ENCODE data around the gene LCTL. TPM values are rescaled to one million over a fixed set of nuclear protein-coding genes. Genes with fewer than 3 reads are reported as not detected.
"Not testable (repeated sequence)": the region's sequence is repeated elsewhere in the genome, so short reads cannot be mapped to it uniquely, and the experiment has no call there.

LCTL gene

GRCh38 chr15:66505430-66505811 is 60.4 kb downstream of the LCTL start:
- Histone ChIP-seq H3K36me3 (ENCODE audit: insufficient read depth, low read length) (peaks cover 39% of the 10 kb centered on the region), H3K4me2 (ENCODE audit: low read length) (peak overlapping the region; percentile 82), H3K9me3 (replicated peaks; ENCODE audit: low read length) (no peaks in the 10 kb centered on the region), H3K9ac (ENCODE audit: low read depth, low read length) (peak overlapping the region; percentile 98), H3K4me3 (ENCODE audit: low read length) (peak overlapping the region; percentile 96), H3K4me1 (ENCODE audit: control insufficient read depth, insufficient read depth, low read length) (peaks cover 13% of the 10 kb centered on the region), H3K27me3 (ENCODE audit: control insufficient read depth, insufficient read depth, low read length) (no peaks in the 10 kb centered on the region)

DNA sequence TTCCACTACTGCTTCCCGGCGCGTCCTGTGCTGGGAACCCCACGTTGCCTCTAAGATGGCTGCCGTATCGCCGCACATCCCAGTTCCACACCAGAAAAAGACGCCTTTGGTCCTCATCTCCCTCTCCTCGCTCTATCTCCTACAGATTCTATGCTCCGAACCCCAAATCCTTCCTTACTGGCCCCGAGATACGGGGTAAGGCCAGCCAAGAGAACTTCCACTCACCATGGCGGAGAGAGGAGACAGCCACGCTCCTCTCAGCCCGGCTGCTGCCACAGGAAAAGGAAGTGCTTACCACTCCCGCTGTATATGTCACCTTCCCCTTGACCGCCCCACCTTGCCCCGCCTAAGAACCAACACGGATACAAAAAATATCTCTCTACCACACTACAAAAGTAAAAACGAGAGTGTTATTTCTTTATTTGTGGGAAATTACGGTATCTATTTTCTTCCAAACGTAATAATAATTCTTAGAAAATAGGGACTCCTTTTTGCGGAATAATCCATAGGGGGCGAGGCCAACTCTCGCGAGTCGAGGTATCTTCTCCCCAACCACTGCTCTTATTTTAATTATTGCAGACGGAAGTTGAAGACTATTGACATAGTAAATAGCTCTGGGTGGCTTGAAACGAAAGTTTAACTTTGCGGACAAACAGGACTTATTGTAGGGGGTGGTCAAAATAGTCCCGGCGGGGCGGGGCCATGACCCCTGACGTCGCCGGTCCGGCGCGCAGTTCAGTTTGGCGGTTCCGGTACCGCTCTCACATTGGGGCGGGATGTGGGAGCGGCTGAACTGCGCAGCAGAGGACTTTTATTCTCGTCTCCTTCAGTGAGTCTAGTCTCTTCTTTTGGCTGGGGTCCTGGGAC is 61.0 kb downstream of the LCTL start, which contains the start of the genes RPL4 and ZWILCH:
Gene RPL4 (minus strand): TSS at position 293 of the 867 bp plus-strand sequence. CDS start 65 bp downstream, at position 228.
Gene ZWILCH (plus strand): TSS at position 764 of the 867 bp plus-strand sequence. CDS start 13 bp downstream, at position 777.
- no peaks in the 10 kb centered on the region for H3K9me3 ChIP-seq (replicated peaks; ENCODE audit: low read length)
- peak within 1 kb of the TSS; percentile 98 for H3K9ac ChIP-seq (ENCODE audit: low read depth, low read length)
- H3K4me3 ChIP-seq (ENCODE audit: low read length): peak within 1 kb of the TSS; percentile 96
- H3K4me1 ChIP-seq (ENCODE audit: control insufficient read depth, insufficient read depth, low read length): peaks cover 13% of the 10 kb centered on the region
- H3K36me3 ChIP-seq (ENCODE audit: insufficient read depth, low read length): peaks cover 45% of the 10 kb centered on the region
- no peaks in the 10 kb centered on the region for H3K27me3 ChIP-seq (ENCODE audit: control insufficient read depth, insufficient read depth, low read length)
- H3K4me2 ChIP-seq (ENCODE audit: low read length): peak within 1 kb of the TSS; percentile 82

GRCh38 chr15:66503780-66504562 is 61.8 kb downstream of the LCTL start:
- peaks cover 13% of the 10 kb centered on the region for H3K4me1 ChIP-seq (ENCODE audit: control insufficient read depth, insufficient read depth, low read length)
- H3K9ac ChIP-seq (ENCODE audit: low read depth, low read length): peak overlapping the region; percentile 98
- peaks cover 53% of the 10 kb centered on the region for H3K36me3 ChIP-seq (ENCODE audit: insufficient read depth, low read length)
- H3K27me3 ChIP-seq (ENCODE audit: control insufficient read depth, insufficient read depth, low read length): no peaks in the 10 kb centered on the region
- peak overlapping the region; percentile 96 for H3K4me3 ChIP-seq (ENCODE audit: low read length)
- no peaks in the 10 kb centered on the region for H3K9me3 ChIP-seq (replicated peaks; ENCODE audit: low read length)
- H3K4me2 ChIP-seq (ENCODE audit: low read length): peak overlapping the region; percentile 82

- peak overlapping the region; percentile 82 for H3K4me2 ChIP-seq (ENCODE audit: low read length)
- not testable (repeated sequence) for H3K27me3 ChIP-seq (ENCODE audit: control insufficient read depth, insufficient read depth, low read length); H3K9me3 ChIP-seq (replicated peaks; ENCODE audit: low read length)
- H3K4me1 ChIP-seq (ENCODE audit: control insufficient read depth, insufficient read depth, low read length): peaks cover 13% of the 10 kb centered on the region
- peak overlapping the region; percentile 98 for H3K9ac ChIP-seq (ENCODE audit: low read depth, low read length)
- peak overlapping the region; percentile 96 for H3K4me3 ChIP-seq (ENCODE audit: low read length)
- peaks cover 62% of the 10 kb centered on the region for H3K36me3 ChIP-seq (ENCODE audit: insufficient read depth, low read length)
Observed at GRCh38 chr15:66503041-66503648, 62.7 kb downstream of the LCTL start.

GRCh38 chr15:66502491-66502890 is 63.3 kb downstream of the LCTL start:
- H3K4me2 ChIP-seq (ENCODE audit: low read length): peak overlapping the region; percentile 82
- H3K4me1 ChIP-seq (ENCODE audit: control insufficient read depth, insufficient read depth, low read length): peaks cover 13% of the 10 kb centered on the region
- peak overlapping the region; percentile 98 for H3K9ac ChIP-seq (ENCODE audit: low read depth, low read length)
- no peaks in the 10 kb centered on the region for H3K27me3 ChIP-seq (ENCODE audit: control insufficient read depth, insufficient read depth, low read length)
- H3K9me3 ChIP-seq (replicated peaks; ENCODE audit: low read length): no peaks in the 10 kb centered on the region
- peak overlapping the region; percentile 96 for H3K4me3 ChIP-seq (ENCODE audit: low read length)
- peaks cover 66% of the 10 kb centered on the region for H3K36me3 ChIP-seq (ENCODE audit: insufficient read depth, low read length)

DNA sequence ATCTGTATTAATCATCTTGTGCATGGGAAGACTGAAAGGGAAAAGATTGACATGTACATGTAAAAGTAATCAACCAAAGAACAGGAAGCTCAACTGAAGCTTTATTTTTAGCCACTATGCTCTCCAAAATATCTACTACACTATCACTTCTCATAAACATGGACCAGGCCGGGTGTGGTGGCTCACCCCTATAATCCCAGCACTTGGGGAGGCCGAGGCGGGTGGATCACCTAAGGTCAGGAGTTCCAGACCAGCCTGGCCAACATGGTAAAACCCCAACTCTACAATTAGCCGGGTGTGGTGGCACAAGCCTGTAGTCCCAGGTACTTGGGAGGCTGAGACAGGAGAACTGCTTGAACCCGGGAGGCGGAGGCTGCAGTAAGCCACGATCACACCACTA is 65.5 kb downstream of the LCTL start:
- not testable (repeated sequence) for H3K27me3 ChIP-seq (ENCODE audit: control insufficient read depth, insufficient read depth, low read length); H3K9me3 ChIP-seq (replicated peaks; ENCODE audit: low read length); H3K9ac ChIP-seq (ENCODE audit: low read depth, low read length); H3K4me2 ChIP-seq (ENCODE audit: low read length); H3K4me3 ChIP-seq (ENCODE audit: low read length)
- H3K4me1 ChIP-seq (ENCODE audit: control insufficient read depth, insufficient read depth, low read length): peaks cover 19% of the 10 kb centered on the region
- H3K36me3 ChIP-seq (ENCODE audit: insufficient read depth, low read length): peaks cover 72% of the 10 kb centered on the region

- peaks cover 19% of the 10 kb centered on the region for H3K4me1 ChIP-seq (ENCODE audit: control insufficient read depth, insufficient read depth, low read length)
Observed at GRCh38 chr15:66498501-66499386, 67.1 kb downstream of the LCTL start.

More at GRCh38 chr15:66498501-66499386, 67.1 kb downstream of the LCTL start:
- no peaks in the 10 kb centered on the region for H3K27me3 ChIP-seq (ENCODE audit: control insufficient read depth, insufficient read depth, low read length)
- H3K4me3 ChIP-seq (ENCODE audit: low read length): no peak overlapping the region
- no peak overlapping the region for H3K4me2 ChIP-seq (ENCODE audit: low read length)
- peaks cover 72% of the 10 kb centered on the region for H3K36me3 ChIP-seq (ENCODE audit: insufficient read depth, low read length)
- no peaks in the 10 kb centered on the region for H3K9me3 ChIP-seq (replicated peaks; ENCODE audit: low read length)
- peak overlapping the region; percentile 0 for H3K9ac ChIP-seq (ENCODE audit: low read depth, low read length)

Small RNA genes within 50 kb of the gene (small RNA-seq; reads per million reads assigned to genes)
- gene RF01159 (not detected), gene SNORD16 (not detected), gene SNORD18A (not detected), gene SNORD18B (not detected), gene SNORD18C (not detected)
